Fibroblast of skin of back (primary cell): Measurements from ENCODE around the gene SHROOM3.
"Not testable (repeated sequence)": the region's sequence is repeated elsewhere in the genome, so short reads cannot be mapped to it uniquely, and the experiment has no call there.

Source experiments
- DNase-seq: peaks from one replicate; pipeline ENCODE4 v3.0.0-alpha.2; 2013

SHROOM3 gene

DNA sequence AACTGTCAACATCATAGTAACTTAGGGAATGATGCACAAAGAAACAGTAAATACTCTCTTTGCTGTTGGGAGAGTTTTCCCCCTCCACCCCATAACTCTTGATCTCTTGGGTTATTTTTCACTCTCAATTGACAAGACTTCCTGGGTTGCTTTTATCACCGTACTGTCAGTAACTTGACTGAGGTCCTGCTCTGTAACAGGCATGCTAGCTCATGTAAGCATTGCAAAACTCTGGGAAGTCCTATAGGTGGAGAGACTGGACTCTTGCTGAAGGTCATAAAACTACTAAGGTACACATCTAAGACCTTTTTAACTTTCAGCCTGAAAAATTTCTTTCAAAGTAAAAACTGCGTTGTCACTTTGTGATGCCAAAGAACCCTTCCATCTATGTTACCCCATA is 10.9 kb downstream of the SHROOM3 start:
- DNase-seq = no peak

DNA sequence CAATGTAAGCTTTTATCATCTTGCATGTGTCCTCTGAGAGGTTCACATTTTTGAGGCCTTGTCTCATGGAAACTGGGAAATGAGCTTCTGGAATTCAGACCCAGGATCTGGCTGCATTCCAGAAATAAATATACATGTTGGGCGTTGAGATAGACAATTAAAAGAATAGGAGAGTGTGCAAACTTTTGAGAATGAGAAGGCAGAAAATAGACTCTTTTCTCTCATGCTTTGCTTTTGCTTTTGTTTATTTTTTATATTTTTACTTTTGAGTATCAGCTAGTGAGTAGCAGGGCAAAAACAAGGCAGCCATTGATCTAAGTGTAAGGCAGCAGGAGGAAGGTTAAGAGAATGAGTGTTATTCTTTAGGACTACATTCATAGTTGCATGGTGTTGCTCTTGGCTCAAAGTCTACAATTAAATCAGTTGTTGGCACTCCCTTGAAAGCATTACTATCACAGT is 12.4 kb downstream of the SHROOM3 start:
- peak; percentile 88 for DNase-seq

DNA sequence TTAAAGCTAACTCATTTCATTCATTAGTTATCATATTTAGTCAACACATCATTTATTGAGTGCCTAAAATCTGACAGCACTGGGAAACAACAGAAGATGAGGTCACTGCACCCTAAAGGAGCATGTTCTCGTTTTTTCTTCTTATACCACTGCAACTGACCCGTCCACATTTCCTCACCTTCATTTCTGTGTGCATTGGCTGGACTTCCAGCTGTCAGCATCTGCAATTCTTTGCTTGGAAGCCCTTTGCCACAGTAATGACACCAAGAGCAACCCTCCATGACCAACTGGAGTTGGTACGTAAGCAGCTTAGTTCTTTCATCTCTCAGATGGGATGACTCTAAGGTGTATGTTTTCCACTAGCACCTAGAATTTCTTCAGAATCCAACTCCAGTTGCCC is 13.2 kb downstream of the SHROOM3 start:
- DNase-seq = no peak

DNA sequence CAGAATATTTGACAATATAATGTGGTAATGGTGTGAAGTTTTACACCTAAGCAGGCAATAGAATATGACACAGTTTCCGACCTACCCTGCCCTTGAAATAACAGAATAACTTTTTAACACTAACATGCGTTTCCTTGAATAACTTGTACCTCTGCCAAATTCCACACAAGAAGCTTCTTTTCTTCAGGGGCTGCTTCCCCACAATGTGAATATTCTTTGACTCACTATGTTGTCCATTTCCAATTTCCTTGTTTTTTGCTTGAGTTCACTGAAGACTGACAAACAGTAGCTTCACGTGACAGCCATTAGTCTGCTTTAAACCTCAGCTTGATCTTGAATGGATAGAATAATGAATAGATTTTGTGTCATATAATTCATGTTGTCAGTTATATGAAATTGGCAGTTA is 14.3 kb downstream of the SHROOM3 start:
- peak; percentile 77 for DNase-seq

DNA sequence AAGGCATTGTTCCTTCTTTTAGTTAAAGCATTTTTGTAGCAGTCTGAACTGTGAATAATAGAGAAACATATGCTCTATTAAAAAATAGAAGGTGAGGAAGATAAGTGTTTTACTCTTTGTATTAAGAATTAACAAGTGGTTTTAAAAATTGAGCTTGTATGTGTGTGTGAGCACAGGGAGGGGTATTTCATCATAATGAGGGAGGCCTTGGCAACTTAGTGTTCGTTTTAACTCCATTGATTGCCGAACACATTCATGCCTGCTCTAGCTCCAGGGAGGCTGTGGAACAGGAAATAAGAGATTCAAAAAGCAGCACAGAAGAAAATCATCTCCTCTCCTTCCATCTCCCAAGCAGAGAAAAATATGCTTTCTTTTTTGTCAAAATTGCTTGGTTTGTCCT is 14.8 kb downstream of the SHROOM3 start:
- DNase-seq = no peak

DNA sequence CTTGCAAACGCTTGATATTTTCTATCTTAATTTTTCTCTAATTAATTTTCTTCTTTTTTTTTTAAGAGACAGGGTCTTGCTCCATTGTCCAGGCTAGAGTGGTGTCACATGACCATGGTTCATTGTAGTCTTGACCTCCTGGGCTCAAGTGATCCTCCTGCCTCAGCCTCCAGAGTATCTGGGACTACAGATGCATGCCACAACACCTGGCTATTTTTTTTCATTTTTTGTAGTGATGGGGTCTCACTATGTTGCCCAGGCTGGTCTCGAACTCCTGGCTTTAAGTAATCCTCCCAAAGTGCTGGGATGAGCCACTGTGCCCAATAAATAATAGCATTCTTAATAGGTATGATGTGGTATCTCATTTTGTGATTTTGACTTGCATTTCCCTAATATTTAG is 18.2 kb downstream of the SHROOM3 start:
- DNase-seq = no peak

DNA sequence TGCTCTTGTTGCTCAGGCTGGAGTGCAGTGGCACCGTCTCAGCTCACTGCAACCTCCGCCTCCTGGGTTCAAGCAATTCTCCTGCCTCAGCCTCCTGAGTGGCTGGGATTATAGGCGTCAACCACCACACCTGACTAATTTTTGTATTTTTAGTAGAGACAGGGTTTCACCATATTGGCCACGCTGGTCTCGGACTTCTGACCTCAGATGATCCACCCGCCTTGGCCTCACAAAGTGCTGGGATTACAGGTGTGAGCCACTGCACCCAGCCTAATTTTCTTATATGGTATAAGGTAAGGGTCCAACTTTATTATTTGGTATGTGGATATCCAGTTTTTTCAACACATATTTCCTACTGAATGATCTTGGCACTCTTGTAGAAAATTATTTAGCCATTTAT is 19.0 kb downstream of the SHROOM3 start:
- not testable (repeated sequence) for DNase-seq

DNA sequence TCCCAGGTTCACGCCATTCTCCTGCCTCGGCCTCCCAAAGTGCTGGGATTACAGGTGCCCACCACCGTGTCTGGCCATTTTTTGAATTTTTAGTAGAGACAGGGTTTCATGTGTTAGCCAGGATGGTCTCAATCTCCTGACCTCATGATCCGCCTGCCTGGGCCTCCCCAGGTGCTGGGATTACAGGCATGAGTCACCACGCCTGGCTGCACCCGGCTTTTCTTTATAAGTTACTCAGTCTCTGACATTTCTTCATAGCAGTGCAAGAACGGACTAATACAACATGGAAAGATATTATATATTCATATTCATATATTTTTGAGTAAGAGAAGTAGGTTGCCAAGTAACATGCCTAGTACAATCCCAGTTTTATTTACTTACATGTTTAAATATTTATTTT is 22.9 kb downstream of the SHROOM3 start:
- no peak for DNase-seq

DNA sequence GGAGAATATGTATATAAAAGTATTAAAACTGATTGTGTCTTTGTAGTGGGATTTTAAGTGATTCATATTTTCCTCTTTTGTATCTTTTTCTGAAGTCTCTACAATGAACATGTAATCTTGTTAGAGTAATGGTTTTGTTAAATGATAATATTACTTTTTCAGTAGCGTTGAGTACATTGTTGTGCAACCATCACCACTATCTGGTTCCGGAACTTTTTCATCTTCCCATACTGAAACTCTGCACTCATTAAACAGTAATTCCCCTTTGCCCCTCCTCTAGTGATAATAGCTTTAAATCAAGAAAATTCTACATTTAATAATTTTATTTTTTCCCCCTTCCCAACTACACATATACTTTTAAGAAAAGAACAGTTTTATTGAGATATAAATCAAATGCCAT is 23.3 kb downstream of the SHROOM3 start:
- no peak for DNase-seq

DNA sequence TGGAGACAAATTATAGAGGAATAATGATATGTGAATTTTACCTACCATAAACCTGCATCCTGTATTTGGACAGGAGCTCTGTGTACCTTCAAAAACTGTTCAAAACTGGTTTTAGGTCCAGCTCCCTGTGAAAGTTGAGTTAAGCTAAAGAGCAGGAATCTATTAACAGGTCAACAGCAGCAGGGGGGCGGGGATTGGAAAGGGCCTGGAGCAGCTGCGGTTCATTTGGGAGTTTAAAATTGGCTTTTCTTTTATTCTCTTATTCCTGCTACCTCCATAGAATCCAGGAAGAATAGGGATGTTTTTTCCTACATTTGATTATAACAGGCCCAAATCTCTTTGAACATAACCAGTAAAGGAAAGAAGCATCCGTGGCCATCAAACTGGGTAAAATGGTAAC is 23.8 kb downstream of the SHROOM3 start:
- peak; percentile 29 for DNase-seq

DNA sequence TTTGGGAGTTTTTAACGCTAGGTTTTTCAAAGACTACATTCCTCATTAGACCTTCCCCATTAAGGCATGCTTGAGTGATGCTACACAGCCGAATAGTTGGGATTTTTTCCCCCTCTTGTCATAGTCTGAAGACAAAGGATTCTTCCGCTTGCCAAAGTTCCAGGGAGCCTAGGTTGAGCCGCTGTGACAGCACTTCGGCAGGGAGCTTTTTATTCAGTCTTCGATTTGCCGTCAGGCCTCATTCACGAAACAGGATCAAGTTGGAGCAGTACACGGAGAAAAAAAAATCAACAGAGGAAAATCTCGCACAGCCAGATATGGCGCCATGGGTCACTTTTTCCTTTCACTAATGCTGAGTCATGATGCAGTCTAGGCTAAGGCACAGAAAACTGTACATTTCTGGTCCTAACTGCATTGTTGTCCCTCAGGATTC is 24.3 kb downstream of the SHROOM3 start:
- DNase-seq = peak; percentile 94

DNA sequence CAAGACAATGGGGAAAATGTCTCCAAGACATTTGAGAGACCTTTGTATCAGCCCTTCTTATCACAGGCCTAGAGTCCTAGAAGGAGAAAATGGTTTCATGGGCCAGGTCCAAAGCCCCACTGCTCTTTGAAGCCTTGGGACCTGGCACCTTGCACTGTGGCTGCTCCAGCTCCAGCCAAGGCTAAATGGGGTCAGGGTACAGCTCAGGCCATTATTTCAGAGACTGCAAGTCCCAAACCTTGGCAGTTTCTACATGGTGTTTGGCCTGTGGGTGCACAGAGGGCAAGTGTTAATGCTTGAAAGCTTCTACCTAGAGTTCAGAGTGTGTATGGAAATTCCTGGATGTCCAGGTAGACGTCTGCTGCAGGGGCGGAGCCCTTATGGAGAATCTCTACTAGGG is 28.5 kb downstream of the SHROOM3 start:
- no peak for DNase-seq

DNA sequence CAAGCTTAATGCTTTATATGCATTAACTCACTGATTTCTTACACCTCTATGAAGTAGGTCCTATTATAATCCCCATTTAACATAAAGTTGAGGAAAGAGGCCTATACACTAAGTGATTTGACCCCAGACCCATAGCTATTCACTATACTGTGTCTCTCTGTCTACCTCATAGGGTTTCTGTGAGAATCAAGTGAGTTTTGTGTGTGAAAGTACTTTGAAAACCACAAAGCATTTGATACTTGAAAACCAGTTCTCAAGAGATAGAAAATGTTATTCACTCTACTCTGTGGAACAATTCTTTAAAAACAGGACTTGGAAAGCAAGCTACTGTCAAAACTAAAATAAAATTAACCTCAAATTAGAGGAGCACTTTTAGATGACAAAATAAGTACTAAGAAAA is 35.0 kb downstream of the SHROOM3 start:
- DNase-seq = no peak

DNA sequence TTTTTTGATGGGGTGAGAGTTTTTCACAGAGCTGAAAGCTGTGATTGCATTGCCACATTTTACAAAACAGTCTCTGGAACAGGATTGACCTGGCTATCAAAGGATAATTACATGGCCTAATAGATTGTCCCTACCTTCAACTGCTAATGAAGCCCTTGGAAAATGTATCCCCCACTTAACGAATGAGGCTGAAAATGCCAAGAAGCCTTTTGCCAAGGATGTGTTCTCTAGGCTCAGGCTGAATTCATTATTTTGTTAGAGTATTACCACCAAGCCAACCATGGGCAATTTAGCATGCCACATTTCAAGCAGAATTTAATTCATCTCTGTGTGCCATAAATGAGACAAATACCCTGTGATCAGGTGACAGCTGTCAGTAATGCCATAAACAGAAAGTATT is 35.5 kb downstream of the SHROOM3 start:
- DNase-seq = no peak

DNA sequence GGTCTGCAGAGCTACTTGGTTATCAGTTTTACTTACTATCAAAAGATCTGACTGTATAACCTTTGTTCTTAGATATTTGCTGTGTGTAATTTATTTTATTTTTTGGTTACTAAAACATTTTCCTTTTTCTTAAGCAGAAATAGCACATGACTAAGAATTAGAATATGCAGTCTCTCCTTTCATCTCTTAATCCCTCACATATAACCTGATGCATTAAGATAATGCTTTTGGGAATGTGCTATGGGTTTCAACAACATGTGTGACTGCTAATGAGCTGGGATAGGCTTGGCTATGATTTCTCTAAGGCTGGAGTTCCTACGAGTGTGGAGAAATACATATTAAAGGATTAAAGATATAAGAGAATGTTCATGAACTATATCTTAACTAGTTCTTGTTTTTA is 41.5 kb downstream of the SHROOM3 start:
- DNase-seq = no peak

DNA sequence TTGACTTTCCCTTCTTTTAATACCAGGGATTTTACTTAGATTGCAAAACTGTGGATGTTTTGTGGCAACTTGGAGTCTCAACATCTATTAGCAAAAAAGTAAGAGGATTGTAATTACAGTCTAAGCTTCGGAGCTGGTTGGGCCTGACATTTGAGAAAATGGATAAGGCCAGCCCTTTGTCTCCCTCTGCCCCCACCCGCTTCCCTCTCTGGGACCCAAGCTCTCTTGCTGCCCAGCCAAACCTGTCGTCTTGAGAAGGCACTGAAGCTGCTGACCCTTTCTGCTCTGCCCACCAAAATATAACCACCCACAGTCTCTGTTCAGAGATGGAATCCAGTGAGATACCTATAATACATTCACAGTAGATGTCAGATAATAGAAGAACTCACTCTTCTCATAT is 49.6 kb downstream of the SHROOM3 start:
- no peak for DNase-seq

DNA sequence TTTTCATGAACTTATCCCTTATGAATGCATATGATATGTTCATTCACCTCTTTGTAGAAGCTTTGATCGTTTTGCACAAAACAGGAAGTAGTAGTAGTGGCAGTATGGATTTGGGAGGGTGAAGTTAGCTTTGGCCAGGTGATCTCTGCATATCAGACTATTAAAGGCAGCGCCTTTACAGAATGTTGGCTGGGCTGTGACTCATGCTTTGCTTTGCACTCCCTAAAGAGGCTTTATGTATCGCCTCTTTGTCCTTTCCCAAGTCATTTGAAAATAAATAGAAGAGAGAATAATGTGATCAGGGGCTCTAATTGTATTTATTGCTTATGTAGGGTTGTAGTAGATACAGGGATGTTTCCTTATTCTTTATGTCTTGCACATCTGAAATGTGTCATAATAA is 50.4 kb downstream of the SHROOM3 start:
- DNase-seq = no peak

DNA sequence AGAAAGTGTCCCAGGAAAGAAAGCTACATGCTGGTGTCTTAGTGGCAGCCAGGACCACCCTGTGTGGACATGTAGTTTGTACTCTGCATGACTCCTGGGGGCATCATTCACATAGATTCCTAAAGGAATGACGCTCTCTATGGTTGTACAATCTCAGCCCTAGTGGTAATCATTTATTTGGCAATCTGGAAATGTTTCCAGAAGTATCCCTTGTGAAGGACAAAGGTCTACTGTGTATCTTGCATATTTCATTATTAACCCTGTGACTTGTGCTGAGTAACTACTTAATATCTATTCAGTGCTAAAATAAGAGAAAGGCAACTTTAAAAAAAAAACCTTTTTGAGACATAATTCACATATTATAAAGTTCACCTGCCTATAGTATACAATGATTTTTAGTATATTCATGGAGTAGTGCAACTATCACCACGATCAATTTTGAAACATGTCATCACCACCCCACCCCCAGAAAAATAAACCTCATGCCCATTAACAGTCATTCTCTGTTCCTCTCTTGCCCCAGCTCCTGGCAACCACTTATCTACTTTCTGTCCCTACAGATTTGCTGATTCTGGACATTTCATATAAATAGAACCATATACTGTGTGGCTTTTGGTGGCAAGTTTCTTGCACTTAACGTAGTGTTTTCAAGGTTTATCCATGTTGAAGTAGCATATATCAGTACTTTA is 51.7 kb downstream of the SHROOM3 start:
- no peak for DNase-seq

DNA sequence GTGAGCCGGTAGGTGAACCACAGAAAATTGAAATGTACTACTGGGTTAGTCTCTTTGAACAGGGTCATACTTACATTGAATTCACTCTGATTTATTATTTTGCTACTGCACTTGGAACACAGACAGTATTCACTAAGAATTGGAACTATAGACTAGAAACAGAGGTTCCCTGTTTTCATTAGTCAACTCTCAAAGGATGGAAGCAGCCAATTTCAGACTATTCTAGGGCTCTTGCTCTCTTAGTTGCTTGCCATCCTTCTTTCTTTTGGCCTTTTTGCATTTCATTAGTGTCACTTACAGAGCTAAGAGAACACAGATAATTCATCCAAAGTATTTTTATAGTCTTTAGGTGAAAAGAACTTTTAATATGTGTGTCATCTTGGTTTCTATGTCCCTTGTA is 52.6 kb downstream of the SHROOM3 start:
- no peak for DNase-seq

DNA sequence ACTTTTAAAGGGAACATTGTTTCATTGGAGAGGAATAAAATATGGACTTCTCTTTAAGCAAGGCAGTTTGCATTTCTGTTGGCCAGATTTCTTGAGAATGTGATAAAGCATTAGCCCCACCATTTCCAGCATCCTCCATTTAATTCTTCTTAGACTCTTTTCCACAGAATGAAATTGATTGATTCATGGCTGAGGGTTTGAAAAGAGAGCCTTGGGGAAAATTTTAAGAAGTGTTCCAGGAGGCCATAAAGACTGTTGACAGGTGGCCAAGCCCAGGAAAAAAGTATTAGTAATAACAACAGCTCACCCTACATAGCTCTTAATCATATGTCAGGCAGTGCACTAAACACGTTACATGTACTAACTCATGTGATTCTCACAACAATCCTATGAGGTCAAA is 53.4 kb downstream of the SHROOM3 start:
- DNase-seq = no peak

DNA sequence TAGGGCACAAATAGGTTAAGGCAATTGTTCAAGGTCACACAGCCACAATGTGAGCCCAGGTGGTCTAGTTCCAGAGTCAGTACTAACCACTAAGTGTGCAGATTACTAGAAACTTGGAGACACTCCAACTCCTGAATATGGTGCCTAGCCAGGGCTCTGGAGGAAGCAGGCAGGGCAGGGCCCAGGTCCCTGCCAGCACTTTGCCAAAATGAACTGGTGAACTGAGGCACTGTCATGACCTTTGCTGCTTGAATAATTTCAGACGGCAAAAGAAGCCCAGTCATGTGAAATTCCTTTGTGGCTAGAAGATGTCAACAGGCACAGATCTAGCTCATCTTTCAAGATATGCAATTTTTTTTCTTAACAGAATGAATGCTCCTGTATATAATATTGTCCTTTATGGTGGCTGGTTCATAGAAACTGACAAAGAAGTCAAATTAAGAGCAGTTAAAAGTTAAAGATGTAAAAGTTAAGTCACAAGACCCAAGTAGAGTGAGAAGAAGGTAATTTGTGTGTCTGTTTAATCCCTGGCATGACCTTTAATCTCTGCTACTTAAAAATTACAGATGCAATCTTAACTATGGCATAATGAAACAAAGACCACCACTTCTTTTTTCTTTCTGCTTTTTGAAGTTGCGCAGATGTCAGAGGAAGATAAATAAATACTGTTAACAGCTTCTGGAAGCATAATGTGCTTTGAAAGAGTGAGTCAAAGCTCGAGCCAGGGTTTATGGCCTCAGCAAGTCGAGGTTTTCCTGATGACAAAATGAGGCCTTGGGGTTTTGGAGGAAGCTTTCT is 54.1 kb downstream of the SHROOM3 start:
- DNase-seq = peak; percentile 13

DNA sequence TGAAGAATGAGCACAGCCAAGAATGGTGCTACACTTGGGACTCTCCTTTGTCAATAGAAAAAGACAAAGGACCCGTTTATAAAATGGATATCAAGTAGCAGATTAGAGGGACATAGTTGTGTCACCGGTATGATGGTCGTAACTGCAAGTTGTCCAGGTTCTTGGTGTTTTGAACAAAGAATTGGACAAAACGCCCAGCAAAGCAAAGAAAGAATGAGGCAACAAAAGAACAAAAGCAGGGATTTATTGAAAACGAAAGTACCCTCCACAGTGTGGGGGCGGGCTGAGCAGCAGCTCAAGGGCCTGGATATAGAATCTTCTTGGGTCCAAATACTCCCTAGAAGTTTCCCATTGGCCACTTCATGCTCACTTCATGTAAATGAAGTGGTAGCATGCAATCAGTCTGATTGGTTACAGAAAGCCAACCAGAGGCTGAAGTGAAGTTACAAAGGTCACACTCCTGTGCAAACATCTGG is 54.7 kb downstream of the SHROOM3 start:
- no peak for DNase-seq

DNA sequence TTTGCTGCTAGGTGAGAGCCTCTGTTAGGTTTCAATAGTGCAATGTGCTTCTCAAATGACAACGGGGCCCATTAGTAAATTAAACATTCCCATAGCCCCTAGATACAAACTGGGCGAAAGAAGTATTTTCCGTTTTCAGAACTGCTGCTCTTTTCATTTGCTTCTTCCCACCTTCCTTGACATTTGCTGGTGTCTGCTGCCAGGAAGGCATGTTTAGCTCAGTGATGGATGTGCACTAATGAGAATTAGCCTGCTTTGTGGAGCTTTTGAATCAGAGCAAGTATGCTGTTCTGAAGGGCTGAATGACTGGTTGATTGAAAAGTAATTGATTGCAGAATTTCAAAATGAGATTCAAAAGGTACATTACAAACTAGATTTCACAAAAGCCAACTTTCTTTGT is 57.0 kb downstream of the SHROOM3 start:
- no peak for DNase-seq

DNA sequence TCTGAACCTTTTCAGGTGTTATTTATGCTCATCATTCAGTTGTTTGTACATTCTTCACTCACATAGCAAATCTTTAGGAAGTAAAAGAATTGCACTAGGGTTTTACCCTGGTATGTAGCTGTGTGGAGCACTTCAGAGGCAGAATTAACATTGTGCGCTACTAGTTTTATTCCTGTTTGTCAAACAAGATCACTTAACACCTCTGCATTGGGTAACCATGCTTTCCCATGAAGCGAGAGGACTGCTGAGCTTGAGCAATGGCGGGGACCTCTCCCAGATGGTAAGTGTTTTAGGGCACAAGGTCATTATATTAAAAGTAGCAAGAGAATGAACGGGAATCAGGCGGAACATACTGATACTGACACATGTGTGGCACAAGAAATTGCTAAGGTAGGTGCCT is 59.2 kb downstream of the SHROOM3 start:
- DNase-seq = no peak
